ENCODE measurements around the gene HECTD1.
"Not testable (repeated sequence)": the region's sequence is repeated elsewhere in the genome, so short reads cannot be mapped to it uniquely, and the experiment has no call there.

Gene HECTD1

GRCh38 chr14:31224808-31225207, 17.2 kb upstream of the HECTD1 start:
- DNase-seq, result no peak

DNA sequence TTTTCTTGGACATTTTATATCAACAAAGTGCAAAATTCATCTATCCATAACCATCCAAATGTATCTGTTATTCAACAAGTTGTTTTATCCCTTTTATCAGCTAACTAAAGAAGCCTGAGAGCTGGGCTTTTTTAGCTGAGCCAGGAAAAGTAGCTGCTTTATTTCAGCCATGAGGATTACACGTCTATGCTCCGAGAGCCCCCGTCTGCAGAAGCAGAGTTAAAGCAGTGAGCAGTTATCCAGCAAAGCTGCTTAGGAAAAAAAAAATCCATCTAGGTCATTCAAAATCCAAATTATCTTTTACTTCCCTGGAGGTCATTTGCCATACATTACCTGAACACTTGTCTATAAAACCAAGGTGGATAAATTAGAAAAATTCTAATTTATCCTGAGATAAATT, 15.7 kb upstream of the HECTD1 start:
- no peak for DNase-seq

- no peak for DNase-seq
Observed at GRCh38 chr14:31222834-31223233, 15.2 kb upstream of the HECTD1 start.

- DNase-seq, result no peak
Observed at GRCh38 chr14:31221266-31221665, 13.7 kb upstream of the HECTD1 start.

- DNase-seq, result no peak
Observed at GRCh38 chr14:31219169-31219568, 11.6 kb upstream of the HECTD1 start.

DNA sequence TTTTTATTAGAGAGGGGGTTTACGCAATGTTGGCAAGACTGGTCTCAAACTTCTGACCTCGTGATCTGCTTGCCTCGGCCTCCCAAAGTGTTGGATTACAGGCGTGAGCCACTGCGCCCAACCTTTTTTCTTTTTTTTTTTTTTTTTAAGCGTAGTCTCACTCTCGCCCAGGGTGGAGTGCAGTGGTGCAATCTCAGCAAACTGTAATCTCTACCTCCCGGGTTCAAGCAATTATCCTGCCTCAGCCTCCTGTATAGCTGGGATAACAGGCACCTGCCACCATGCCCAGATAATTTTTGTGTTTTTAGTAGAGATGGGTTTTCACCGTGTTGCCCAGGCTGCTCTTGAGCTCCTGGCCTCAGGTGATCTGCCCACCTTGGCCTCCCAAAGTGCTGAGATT, 8.8 kb upstream of the HECTD1 start:
- no peak for DNase-seq

- no peak for DNase-seq
Observed at GRCh38 chr14:31212893-31213292, 5.3 kb upstream of the HECTD1 start.

DNA sequence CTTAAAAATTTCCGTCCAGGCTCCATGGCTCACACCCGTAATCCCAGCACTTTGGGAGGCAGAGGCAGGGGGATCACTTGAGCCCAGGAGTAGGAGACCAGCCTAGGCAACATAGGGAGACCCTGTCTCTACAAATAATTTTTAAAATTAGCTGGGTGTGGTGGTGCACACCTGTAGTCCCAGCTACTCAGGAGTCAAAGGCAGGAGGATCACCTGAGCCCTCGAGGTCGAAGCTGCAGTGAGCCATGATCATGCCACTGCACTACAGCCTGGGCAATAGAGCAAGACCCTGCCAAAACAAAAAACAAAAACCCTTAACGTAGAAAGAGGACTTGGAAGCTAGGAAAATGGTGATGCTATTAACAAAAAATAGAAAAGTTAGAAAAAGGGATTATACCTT, 2.0 kb upstream of the HECTD1 start:
- no peak for DNase-seq

GRCh38 chr14:31208546-31209424, 1.2 kb upstream of the HECTD1 start:
- peak; percentile 66 for DNase-seq

DNA sequence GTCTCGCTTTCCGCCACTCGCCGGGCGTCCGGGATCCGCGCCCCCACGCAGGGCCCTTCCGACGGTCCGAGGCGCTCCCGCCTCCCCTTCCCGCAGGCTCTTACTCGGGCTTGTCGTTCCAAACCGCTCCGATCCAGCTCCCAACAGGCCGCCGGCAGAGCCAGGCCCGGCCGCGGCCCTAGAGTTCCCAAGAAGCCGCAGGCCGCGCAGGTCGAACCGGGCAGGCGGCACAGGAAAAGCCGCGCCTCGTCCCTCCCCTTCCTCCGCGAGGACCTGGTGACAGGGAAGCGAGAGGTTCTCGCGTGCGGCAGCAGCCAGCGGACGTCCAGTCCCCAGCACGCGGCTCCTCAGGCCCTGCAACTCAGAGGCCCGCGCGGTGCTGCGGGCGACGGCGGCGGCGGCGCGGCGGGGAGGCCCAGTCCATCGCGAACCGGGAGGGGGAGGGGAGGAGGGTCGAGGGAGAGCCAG, 272 bp downstream of the HECTD1 start:
- DNase-seq, result no peak

GRCh38 chr14:31206536-31207286, 882 bp downstream of the HECTD1 start:
- peak; percentile 41 for DNase-seq

DNA sequence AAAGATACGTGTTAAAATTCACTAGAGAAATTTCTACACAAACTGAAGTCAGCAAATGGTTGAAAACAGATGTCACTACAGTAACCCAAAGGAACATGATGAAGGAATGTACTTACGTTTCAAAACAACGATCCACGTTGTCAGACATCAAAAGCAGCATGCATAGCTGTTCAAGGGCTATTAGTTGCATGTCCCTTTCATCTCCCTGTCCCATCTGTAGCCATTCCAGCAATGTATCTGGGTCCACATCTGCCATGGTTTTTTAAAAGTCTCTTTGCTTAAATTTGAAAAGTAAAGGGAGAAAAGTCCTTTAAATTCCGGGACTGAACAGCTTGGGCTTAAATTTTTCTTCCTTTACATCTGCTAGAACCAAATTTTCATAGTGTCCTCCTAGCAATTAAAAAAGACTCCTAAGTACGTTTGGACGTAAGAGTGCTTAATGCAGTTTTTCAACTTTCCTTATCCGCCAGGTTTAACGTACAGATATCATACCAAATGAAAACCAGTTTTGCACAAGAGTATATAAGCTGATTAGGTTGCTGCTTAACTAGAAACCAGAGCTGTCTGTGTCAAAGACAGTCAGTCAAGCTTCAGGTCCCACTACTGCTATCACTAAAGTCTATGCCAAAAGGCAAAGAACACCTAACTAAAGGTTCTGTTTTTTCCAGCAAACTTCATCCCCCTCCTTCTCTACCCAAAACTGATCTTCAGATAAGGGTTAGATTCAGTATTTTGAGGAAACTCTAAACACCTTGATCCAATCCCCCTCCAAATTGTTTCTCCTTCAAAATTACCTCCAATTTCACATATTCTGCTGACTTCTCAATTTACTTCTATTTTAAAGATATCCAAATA, 1.7 kb downstream of the HECTD1 start:
- no peak for DNase-seq

GRCh38 chr14:31204593-31205534, 2.7 kb downstream of the HECTD1 start:
- no peak for DNase-seq

DNA sequence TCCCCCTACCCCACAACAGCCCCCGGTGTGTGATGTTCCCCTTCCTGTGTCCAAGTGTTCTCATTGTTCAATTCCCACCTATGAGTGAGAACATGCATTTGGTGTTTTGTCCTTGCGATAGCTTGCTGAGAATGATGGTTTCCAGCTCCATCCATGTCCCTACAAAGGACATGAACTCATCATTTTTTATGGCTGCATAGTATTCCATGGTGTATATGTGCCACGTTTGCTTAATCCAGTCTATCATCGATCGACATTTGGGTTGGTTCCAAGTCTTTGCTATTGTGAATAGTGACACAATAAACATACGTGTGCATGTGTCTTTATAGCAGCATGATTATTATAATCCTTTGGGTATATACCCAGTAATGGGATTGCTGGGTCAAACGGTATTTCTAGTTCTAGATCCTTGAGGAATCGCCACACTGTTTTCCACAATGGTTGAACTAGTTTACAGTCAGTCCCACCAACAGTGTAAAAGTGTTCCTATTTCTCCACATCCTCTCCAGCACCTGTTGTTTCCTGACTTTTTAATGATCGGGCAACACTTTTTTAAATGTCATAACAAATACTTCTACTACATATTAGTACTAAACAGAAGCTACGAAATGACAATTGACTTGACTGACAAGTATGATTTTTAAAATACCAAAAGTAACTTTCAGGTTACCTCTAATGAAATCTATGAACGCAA, 3.5 kb downstream of the HECTD1 start:
- DNase-seq, result not testable (repeated sequence)

- DNase-seq, result no peak
Observed at GRCh38 chr14:31203414-31203742, 4.2 kb downstream of the HECTD1 start.

DNA sequence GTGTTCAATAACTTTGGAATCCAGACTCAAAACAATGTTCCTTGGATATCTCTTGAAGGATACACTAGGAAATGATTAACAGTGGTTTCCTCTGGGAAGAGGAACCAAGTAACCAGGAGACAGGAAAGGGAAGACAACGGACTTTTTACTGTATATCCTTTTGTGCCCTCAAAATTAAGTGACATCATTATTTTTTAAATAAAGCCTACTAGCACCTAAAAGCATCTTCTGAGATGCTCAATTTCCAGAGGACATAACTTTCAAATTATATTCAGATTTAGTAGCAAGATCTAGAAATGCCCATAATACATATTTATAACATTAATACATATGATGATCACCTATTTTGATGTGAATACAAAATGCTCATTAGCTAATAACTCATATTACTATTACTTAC, 6.5 kb downstream of the HECTD1 start:
- no peak for DNase-seq

- DNase-seq, result no peak
Observed at GRCh38 chr14:31200702-31200990, 6.9 kb downstream of the HECTD1 start.

GRCh38 chr14:31197671-31198070, 9.9 kb downstream of the HECTD1 start:
- DNase-seq, result no peak

DNA sequence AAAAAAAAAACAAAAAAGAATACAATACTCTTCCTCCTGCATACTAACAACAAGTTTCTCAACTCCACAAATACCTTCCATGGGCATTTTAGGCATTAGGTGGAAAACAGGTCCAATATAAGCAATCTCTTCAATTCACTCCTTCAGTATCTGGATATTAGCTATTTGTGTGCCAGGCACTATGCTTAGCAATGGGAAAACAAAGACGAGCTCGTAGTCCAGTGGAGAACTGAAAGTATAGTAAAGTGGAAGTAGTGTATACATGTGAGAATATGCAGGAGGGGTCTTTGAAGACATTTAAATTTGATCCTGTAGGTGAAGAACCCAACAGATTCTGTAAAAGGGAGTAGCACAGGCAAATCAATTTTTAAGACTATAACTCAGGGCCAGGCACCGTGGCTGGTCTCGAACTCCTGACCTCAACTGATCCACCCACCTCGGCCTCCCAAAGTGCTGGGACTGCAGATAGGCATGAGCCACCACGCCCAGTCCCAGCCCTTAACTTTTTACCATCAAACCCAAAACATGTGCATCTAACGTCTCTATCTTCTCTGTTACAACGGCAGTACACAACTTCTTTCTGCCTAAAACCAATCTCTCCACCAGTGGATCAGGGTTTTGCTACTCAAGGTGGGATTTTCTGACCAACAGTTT, 10.6 kb downstream of the HECTD1 start:
- DNase-seq, result no peak

DNA sequence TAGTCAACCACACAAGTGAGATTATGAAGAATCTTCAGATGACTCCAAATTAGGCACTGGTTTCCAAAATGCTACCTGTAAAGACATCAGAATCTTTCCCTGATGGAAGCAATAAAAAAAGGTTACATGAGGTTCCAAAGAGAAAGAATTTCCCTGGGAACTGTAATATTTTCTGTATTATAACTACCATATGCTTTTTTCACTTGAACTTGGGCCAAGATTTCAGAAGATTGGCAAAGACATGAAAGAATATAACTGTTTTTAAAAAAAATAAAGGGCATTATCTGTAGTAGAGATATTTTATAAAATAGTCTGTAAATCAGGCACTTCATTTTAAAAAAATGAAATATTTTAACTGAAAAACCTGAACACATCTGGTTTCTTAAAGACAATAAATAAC, 12.9 kb downstream of the HECTD1 start:
- no peak for DNase-seq

DNA sequence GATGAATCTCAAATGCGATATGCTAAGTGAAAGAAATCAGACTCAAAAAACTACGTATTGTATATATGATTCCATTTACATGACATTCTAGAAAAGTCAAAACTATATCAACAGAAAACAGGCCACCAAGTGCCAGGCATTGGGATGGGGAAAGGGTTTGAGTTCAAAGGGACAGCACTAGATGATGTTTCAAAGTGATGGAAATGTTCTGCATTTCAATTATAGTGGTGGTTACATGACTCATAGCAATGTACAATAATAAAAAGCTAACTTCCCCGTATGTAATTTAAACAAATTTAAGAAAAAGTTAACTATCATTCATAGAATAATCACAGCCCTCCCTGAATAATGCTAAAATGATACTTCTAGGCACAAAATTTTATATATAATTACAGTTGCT, 13.5 kb downstream of the HECTD1 start:
- DNase-seq, result no peak
